ENCODE results near the gene ERC1.

ERC1 gene

DNA sequence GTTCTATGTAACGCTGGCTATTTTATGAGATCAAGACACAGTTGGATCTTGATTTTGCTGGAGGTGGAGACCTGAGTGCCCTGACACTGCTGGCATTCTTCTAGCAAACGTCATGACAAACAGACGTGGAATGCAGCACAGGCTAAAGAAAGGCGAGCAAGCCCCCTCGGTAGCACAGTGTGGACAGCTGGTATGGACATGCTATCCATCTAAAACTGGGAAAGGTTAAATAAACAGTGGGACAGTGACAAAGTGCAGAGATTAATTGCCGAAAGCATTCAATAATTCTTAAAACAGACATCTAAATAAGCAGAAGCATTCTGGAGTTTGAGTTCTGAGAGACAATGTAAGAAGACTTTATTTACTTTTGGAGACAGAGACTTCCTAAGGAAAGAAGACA is 366.1 kb downstream of the ERC1 start:
- no peak for DNase-seq (ENCODE audit: low read depth)

DNA sequence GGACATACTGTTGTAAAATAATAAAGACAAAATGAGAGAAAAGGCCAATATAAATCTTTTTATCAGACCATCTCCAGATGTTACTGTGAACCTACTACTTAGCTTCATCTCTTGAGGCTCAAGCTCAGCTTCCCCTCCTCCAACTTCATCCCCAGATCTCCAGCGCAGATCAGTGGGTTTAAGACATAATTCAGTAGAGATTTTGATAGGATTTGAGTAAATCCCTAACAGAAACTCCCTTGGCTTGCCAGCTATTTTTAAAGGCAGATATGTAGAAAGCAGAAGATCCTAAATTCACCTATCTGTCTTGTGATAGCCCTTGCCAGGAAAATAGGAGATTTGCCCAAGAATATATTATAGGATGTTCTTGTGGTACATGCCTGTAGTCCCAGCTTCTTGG is 366.7 kb downstream of the ERC1 start:
- no peak for DNase-seq (ENCODE audit: low read depth)

DNA sequence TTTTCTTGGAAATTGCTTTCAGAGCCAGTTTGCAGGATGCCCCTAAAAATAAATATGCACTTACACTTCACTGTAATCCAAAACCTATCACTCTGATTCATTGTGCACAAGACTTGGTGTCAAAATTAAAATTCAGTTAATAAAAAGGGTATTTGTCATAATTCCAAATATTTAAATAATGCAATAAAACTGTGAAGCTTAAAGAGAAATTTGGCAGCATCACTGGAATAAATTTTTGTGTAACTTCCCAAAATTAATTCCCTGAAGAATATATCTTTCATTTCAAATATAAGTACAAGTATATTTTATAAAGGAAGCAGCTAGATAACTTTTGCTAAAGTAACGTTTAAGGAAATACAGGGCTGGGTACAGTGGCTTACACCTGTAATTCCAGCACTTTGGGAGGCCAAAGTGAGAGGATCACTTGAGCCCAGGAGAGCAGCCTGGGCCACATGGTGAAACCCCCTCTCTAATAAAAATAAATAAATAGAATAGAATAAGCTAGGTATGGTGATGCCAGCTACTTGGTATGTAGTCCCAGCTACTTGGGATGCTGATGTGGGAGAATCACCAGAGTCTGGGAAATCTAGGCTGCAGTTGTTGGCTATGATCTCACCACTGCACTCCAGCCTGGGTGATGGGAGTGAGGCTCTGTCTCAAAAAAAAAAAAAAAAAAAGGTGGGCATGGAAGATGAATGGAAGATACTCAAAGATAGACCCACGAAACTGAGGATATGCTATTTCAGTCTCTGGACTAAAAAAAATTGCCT is 369.6 kb downstream of the ERC1 start:
- DNase-seq (ENCODE audit: low read depth): no peak

DNA sequence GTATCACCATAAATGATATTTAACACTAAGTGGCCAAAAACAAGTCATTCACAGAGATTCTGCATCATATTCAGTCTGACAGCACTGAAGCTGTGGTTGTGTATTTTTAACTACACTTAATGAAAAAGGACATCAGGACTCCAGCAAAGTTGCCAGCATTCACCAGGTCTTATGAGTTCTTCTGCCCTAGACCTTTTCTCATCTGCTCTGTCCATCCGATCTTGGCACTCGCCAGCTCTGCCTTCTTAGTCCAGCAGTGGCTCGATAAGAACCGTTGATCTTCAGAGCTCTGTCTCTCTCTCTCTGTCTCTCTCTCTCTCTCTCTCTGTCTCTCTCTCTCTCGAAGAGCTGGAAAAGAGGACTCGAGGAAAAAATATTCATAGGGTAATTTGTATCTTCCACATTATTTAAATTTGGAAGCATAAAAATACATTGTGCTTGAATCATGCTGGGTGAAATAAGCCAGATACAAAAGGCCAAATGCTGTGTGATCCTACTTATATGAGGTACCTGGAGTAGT is 371.2 kb downstream of the ERC1 start:
- no peak for DNase-seq (ENCODE audit: low read depth)

DNA sequence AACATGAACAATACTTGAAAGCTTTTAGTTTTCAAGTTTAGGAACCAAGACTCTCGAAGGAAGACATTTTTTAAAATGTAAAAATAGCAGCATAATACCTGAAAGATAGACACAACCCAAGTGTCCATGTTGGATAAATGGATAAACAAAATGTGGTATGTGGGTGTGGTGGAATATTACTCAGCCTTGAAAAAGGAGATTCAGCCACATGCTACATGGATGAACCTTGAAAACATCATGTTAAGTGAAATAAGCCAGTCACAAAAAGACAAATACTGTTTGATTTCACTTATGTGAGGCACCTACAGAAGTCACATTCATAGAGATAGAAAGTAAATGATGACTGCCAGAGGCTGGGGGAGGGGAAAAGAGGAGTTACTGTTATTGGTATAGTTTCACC is 374.7 kb downstream of the ERC1 start:
- DNase-seq (ENCODE audit: low read depth): no peak

DNA sequence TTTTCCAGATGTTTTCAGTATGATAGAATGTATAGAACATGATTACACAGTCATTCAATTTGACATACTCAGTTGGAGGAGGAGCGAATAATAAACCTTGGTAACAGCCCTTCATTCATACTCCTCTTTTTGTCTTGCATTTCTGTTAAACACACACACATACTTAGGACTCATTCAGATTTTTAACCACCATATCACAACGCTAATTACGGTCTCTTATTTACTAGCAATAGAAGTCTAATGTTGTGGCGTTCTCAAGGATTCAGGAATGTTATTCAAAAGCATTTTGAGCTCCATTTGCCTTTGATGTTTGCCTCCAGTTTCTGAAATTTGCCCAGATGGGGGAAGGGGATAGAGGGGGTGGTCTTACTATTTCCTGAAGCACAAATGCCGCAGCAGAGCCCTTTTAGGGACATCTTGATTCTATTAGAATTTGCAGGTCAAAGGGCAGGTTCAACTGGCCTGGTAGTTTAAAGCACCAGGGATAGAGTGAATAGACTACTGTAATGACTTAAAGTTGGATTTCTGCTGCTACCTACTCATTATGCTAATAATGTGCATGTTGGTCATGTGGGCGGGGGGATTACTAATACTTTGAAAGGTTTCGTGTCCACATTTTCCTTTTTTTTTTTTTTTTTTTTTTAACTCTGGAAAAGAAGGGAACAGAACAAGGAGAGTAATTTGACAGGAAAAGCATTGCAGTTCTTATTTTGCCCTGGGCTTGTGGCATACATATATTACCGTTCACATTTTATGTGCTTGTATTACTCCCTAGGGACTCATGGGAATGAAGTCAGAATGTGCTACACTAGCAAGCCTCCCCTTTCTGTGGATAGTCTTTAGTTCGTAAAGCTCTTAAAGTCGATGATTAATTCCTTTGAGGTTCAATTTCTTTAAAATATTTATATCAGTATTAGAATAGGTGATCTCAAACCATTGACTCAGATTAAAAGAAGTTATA is 376.6 kb downstream of the ERC1 start:
- DNase-seq (ENCODE audit: low read depth): no peak

DNA sequence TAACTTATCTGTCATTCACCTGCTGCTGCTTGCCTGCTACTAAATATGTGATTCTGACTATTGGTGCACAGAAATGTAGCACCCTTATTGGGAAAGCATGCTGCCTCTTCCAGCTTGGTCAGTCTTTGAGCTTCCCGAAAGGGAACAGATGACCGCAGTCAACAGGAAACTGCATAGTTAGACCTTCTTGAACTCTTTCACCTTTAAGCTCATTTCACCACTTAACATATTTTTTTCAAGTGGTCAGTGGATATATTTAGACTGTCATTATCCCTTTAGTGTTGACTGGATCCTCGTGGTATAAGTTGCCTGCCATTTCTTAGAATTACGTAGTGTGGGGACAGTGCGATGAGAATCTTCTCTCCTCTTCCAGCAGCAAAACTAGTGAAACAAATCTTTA is 378.4 kb downstream of the ERC1 start:
- no peak for DNase-seq (ENCODE audit: low read depth)

DNA sequence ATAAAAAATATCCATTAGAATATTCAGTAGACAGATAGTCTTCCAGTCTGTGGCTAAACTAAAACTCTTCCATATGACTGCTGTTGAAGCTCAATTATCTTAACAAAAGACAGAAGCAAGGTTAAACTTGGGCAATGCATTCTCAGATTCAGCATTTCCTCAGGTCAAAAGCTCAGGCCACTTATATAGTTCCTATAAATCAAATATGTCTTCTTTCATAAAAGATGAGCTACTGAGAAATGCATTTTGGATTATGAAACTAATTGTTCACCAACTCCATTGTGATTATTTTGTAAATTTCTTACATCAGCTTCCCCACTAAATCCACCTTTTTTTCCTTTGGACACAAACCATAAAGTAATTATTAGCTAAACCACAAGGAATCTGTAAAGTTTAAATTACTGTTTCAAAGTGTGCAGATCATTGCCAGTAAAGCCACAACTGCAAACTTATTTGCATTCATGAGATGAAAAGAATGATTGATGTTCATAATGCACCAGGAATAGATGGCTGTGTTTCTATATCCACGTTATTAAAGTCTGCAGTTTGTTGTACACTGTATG is 379.0 kb downstream of the ERC1 start:
- DNase-seq (ENCODE audit: low read depth): no peak

DNA sequence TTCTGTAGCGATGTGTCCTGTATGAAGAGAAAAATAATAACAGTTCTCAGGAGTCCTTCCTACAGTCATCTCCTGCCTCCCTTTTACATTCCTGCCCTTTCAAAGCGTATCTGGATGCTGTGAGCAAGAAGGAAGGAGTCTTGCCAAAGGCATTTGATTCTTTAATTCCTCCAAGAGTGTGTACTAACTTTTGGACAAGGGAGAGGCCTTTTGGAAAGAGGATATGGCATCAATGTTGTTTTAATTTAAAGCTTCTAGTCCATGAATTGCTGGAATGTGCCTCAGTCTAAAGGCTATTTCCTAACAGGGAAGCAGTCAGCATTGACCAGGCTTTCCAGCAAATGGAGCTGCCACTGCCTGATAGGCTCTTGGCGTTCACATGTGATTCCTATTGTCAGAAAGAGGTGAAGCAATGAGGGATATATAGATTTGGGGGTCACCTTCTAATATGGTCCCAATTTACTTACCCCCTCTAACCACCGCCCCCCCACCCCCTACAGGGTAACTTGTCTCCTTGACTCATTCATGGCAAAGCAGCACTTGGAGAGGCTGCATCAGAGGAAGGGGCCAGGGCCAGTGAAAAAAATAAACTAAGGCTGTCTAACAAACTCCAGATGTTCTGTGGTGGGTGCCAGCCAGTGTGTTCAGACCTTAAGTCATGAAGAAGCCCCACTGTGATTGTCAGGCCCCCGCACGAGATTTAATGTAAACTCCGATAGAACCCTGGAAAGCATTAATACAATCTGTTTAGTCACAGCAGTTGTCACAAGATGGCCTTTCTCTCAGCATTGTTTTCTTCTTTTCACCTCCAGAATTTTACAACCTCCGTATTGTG is 383.1 kb downstream of the ERC1 start:
- no peak for DNase-seq (ENCODE audit: low read depth)

DNA sequence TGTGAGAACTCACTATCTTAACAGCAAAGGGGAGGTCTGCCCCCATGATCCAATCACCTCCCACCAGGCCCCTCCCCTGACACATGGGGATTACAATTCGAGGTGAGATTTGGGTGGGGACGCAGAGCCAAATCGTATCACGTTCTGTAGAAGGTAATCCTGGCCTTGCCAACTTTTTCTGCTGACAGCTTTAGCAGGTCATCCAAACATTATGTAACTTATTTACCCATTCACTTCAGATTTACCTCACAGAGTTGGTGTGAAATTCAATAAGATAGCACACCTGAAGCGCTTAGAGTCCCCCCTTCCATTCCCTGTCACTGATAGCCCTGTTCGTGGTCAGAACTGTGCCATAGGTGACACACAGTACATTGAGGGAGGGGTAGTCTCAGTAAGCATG is 384.3 kb downstream of the ERC1 start:
- DNase-seq (ENCODE audit: low read depth): no peak

DNA sequence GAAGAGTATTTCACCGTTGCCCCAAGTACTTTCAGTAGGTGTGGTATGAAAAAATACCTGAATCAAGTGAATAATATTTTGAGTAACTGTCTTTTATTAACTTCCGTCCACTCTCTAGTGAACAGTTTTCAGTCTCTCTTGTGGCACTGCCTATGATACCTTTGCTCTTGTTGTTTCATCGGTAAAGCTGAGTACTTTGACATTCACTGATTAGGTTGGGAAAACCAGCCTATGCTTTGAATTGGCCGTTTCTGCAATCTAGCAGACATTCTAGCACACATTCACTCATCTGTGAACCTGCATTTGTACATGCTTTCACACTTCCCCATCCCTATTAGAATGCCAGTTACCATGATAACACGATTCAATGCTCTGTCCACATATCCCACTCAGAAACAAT is 386.1 kb downstream of the ERC1 start:
- DNase-seq (ENCODE audit: low read depth): no peak

DNA sequence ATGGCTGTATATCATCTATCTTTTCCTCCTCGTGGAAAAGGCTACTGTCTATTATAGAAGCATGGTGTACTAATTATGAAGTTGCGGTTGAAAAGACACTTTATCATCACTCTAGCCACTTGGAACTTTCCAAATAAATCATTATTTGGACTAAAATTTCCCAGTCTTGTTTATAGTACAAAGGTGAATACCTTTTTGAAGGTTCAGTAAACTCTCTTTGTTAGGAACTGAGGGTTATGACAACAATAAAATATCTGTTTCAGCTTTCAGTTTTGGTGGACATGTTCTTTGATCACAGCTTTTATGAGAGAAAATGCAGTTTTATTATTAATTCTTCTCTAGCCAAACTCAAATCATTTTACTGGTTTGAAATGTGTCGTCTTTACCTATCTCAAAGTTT is 386.7 kb downstream of the ERC1 start:
- DNase-seq (ENCODE audit: low read depth): no peak

DNA sequence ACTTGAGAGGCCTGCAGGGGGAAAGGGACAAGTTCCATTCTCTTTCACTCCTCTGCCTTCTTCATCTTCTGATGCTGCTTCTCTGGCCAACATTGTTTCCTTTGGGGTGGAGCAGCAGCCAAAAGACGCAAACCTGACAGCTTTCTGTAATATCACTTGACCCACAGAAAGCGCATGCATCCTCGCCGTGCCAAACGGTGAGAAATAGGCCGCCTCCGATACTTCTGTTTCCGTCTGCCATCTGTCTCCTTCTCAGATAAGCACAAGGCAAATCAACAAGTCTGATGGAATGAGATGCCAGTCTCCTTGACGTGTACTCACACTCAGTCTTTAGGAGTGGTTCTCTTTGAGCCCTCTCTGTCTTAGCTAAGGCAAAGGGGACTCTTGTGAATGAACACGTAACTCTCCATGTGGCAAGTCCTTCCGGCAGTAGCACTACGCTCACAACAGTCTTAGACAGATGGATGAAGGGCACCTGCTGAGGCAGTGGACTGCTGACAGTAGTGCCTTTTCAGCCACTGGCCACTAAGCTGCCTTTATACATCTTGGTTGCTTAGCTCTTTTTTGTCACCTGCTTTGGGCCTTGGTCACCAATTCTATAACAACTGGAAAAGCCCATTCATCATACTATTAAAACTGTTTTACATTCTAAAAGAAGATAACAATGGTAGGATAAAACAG is 389.3 kb downstream of the ERC1 start:
- DNase-seq (ENCODE audit: low read depth): no peak

DNA sequence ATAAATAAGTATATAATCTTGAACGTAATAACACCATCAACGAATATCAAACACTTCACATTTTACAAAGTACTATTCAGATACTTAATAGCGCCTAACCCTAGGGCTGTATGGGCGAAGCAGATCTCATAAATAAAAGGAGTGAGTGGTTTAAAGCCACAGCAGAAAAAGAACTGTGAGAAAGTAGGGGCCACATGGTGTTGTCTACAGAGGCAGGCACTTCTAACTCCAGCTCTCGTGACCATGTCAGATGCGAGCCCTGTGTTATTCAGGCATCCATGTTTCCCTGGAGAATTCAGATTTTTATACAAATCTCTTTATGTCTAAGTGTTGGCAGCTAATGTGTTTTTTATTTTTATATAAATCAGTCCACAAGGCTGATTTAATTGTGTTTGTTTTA is 391.1 kb downstream of the ERC1 start:
- no peak for DNase-seq (ENCODE audit: low read depth)

DNA sequence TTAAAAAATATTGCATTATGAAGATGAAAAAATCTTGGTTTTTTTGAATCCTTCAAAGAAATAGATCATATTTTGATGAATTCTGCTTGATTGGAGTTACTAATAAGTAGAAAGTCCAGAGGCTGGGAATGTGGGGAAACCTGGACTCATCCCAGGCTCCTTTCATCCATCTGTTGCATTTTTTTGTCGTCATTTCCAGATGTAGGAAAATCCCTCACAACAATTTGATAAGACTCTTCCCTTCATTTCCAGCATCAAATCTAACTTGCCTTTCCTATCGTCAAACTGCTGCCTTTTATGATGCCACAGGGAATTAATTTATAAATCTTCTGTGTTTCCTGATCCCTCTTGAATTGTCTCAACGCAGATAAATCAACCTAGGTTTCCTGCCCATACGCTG is 391.8 kb downstream of the ERC1 start:
- no peak for DNase-seq (ENCODE audit: low read depth)

DNA sequence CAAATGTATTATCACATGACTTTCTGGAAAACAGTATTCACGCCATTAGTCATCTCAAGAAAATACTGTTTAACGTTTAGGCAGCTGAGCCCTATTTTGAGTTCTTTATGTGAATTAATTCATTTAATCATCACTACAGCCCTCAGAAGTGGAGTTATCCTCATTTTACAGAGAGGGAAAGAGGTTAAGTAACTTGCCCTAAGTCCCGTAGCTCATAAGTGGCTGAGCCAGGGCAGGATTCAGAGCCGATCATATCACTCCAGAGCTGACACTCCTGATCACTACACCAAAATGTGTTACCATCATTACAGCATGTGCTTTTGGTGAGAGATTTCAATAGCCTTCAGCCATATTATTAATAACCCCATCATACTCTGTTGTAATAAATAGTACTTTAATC is 392.7 kb downstream of the ERC1 start:
- no peak for DNase-seq (ENCODE audit: low read depth)

DNA sequence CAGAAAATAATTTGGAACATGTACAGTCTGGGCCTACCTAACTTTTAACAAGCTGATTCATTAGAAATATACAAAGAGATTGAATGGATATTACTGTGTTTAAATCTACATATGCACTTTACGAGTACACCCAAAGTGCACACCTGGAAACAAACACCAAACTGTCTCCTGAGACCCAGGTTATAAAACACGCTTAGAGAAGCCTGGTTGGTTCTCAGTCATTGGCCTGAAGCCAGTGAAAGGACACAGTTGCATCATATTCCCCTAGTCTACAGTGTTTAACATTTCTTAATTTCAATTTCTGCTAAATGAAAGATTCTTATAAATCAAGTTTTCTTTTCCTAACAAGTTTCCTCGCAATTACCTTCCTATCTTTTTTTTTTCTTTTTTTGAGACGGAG is 393.9 kb downstream of the ERC1 start:
- DNase-seq (ENCODE audit: low read depth): no peak

DNA sequence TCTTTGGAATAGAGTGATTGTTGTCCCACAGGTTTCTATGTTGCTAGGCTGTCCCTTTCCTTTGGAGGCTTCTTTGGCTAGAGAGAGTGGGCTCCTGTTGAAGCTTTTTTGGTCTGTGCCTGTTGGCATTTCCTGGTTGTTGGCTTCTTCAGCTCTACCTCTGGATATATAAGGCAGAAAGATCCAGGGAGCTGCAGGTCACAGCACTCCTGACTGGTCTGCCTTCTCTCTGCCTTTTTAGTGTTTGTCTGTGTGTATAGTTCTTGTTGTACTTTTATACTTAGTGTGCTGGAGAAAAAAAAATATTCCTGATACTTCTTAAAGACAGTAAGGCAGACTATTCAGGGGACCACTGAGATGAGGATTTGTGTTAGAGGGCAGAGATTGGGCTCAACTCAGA is 400.7 kb downstream of the ERC1 start:
- DNase-seq (ENCODE audit: low read depth): no peak

DNA sequence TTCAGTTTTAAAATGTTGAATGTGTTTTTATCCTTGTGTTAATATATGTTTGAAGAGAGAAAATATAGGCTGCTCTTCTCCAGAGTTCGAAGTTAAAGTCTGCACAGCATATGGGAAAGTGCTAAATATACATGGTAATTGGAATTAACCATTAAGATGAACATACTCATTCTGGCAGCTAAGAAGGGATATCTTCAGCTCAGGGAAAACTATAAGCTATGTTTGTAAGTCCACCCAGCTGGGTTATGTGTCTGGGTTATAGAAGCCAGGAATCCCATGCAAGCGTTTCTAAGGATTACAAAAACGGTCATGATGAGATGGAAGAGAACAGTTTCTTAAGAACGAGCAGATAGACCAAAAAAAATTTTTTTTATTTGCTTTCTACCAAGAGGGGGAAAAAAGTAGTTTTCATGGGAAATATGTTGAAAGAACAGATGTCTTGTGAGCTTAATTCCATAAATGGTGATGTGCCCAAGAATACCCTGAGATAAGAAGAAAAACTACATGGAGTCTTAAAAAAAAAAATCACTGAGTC is 404.5 kb downstream of the ERC1 start:
- no peak for DNase-seq (ENCODE audit: low read depth)

DNA sequence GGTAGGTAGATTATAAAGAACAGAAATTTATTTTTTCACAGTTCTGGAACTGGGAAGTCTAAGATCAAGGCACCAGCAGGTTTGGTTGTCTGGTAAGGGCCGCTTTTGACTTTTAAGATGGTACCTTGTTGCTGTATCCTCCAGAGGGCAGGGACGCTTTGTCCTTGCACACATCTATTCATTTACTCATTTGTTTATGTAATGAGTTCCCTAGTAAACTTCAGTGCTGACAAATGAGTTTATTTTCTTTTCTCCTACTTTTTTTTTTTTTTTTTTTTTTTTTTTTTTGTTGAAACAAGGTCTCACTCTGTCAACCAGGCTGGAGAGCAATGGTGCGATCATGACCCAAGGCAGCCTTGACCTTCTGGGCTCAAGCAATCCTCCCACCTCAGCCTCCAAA is 407.6 kb downstream of the ERC1 start:
- no peak for DNase-seq (ENCODE audit: low read depth)

DNA sequence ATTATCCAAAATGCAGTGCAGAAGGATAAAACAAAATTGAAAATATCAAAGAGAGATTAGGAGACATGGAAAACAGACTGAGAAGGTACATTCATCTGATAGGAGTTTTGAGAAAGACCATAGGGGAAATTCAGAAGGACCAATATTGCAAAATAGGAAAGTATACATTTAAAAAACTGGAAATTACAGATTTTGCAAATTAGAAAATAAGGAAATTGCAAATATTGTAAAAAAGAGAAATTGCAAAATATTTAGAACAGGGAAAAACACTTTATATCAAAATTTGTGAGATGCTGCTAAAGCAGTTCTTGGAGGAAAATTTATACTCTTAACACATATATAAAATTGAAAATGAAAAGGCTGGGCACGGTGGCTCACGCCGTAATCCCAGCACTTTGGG is 410.9 kb downstream of the ERC1 start:
- no peak for DNase-seq (ENCODE audit: low read depth)

Measured in stimulated activated CD8-positive, alpha-beta memory T cell treated with anti-CD3 and anti-CD28 coated beads, Interleukin-12 subunit alpha, Interleukin-12 subunit beta, amount 100 ng/mL, for 1 hour (primary cell).